Transverse colon (tissue), 4 donors: ENCODE measurements around the gene TRMT61A.

Source experiments
- EP300 ChIP-seq: sonication (generic); formaldehyde crosslinking; IDR thresholded peaks from one replicate; pipeline ENCODE4 v1.6.1; 2017; ENCODE audit warnings: antibody characterized with exemption, low read depth
- POLR2A ChIP-seq: fragments of 450-650 bp; IDR thresholded peaks from one replicate; pipeline ENCODE4 v1.6.1; 2016; ENCODE audit warnings: antibody characterized with exemption, mild to moderate bottlenecking, moderate library complexity
- POLR2AphosphoS5 ChIP-seq, 3 donors: sonication (generic); formaldehyde crosslinking; IDR thresholded peaks; one replicate each; pipeline ENCODE4 v1.6.1; 2016; ENCODE audit warnings: antibody characterized with exemption in 3 of 3
- TF ChIP-seq, protein P1 (sequence below), 5 experiments: fragments of 200-600 bp in 3 of 5; fragments of 450-650 bp in 2 of 5; sonication (generic) in 3 of 5; IDR thresholded peaks; 1 replicate in 2 of 5; 2 replicates in 3 of 5; pipeline ENCODE4 v1.5.1; 2016 to 2017; ENCODE audit warnings: antibody characterized with exemption in 5 of 5, inconsistent platforms in 3 of 5, mild to moderate bottlenecking in 2 of 5, moderate library complexity in 1 of 5

DNA sequence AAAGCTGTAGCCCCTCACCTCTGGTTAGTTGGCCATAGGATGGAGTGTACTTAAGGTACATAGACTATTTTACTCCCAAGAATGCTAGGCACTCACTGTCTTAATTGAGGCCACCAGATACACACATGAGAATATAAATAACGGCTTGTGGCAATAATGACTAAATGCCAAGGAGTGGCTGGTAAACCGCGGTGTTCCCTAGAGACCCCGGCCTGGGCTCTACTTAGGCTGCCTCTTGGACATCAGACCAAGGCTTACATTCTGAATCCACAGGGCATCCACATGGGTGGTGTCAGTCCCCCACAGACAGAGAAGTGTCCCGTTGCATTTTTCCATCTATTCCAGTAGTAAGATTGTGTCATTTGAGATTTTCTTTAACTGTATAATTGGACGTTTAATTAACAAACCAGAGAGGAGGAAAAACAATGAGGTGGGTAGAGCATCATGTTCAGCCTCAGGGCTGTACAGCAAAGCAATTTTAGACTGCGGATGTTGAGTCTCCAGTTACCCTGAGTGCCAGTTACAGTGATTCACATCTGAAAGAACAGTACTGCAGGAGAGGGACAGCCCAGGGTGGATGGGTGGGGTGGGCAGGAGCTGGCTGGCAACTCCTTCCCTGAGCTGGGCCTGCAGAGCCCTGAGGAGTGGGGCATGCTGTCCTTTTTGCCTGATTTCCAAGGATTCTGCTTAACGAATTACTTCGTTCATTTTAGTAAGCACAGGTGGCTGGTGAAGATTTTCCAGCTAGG is 26.9 kb upstream of the TRMT61A start:
- TF ChIP-seq, protein P1, sequence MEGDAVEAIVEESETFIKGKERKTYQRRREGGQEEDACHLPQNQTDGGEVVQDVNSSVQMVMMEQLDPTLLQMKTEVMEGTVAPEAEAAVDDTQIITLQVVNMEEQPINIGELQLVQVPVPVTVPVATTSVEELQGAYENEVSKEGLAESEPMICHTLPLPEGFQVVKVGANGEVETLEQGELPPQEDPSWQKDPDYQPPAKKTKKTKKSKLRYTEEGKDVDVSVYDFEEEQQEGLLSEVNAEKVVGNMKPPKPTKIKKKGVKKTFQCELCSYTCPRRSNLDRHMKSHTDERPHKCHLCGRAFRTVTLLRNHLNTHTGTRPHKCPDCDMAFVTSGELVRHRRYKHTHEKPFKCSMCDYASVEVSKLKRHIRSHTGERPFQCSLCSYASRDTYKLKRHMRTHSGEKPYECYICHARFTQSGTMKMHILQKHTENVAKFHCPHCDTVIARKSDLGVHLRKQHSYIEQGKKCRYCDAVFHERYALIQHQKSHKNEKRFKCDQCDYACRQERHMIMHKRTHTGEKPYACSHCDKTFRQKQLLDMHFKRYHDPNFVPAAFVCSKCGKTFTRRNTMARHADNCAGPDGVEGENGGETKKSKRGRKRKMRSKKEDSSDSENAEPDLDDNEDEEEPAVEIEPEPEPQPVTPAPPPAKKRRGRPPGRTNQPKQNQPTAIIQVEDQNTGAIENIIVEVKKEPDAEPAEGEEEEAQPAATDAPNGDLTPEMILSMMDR (IDR thresholded peaks at IDR 0.05): no peak
- no peak for TF ChIP-seq POLR2A
- no peak for TF ChIP-seq POLR2AphosphoS5 (IDR thresholded peaks at IDR 0.05)
- no peak for TF ChIP-seq EP300
